ENCODE measurements around the gene SEPTIN6. TPM values are rescaled to one million over a fixed set of nuclear protein-coding genes. Genes with fewer than 3 reads are reported as not detected.

The SEPTIN6 gene
- total and polyA plus RNA-seq, 2 donors (not counting 3 experiments of a cell fraction or from before 2014, with no cell fraction given): 23.1 to 31.8 TPM

- CTCF ChIA-PET: interaction anchor here (5.3 kb wide), 1 partner anchor 81 kb away, joined by 32 read pairs; no protein-coding TSS in a partner anchor
- peak overlapping the region; percentile 16 for H3K4me2 ChIP-seq (ENCODE audit: insufficient read depth, low read length)
- intact Hi-C loops (cut with micrococcal nuclease) (loop anchor here (5.0 kb wide), 2 partner anchors 34 to 41 kb away; no protein-coding TSS in a partner anchor), dilution Hi-C loops (cut with MboI; ENCODE audit: extremely low pct_ligation_motif_present, low sequenced_read_pairs) (no loop called here)
- no peaks in the 10 kb centered on the region for H4K20me1 ChIP-seq (replicated peaks; ENCODE audit: control insufficient read depth, extremely low read depth, insufficient read depth, low read length)
- FAIRE-seq (peak; percentile 8), DNase-seq (ENCODE audit: low read depth, low spot score) (no peak)
- TF ChIP-seq MAX (IDR thresholded peaks at IDR 0.05; ENCODE audit: insufficient read depth, insufficient read length) (no peak), GATA2 (IDR thresholded peaks at IDR 0.05; ENCODE audit: insufficient read depth, insufficient read length, low read depth, low read length) (no peak), EZH2 (IDR thresholded peaks at IDR 0.05; ENCODE audit: borderline replicate concordance, low read depth, low read length, severe bottlenecking) (no peak), POLR2A (IDR thresholded peaks at IDR 0.05; ENCODE audit: low read depth, low read length) (no peak), POLR2AphosphoS5 (IDR thresholded peaks at IDR 0.05; ENCODE audit: insufficient read depth, low read depth, low read length) (no peak), JUN (IDR thresholded peaks at IDR 0.05; ENCODE audit: borderline replicate concordance, insufficient read depth, insufficient read length, low read depth) (no peak), FOS (IDR thresholded peaks at IDR 0.05; ENCODE audit: borderline replicate concordance, insufficient read depth, low read length) (no peak), CTCF (IDR thresholded peaks at IDR 0.05; ENCODE audit: extremely low read depth in 1 of 2, insufficient read depth in 1 of 2, low read depth in 1 of 2, low read length in 2 of 2) (no peak), MYC (IDR thresholded peaks at IDR 0.05; ENCODE audit: low read depth, low read length) (no peak)
- BruUV-seq (replicated peaks): no TSS peak
- no peak overlapping the region for H3K27ac ChIP-seq (ENCODE audit: insufficient read depth, low read depth, low read length)
- H3K4me3 ChIP-seq (replicated peaks in 1 of 3; ENCODE audit: insufficient read depth in 1 of 3, low read depth in 1 of 3, low read length in 3 of 3): no peak overlapping the region
- POLR2A ChIA-PET: no interaction called here
- H3K9me3 ChIP-seq (replicated peaks; ENCODE audit: control insufficient read depth, insufficient read depth, low read length): no peaks in the 10 kb centered on the region
- H3K27me3 ChIP-seq (ENCODE audit: control insufficient read depth in 2 of 2, insufficient read depth in 2 of 2, low read length in 2 of 2): no peaks in the 10 kb centered on the region
- H3K36me3 ChIP-seq (ENCODE audit: control insufficient read depth in 2 of 2, extremely low read depth in 1 of 2, insufficient read depth in 2 of 2, low read length in 2 of 2): no peaks in the 10 kb centered on the region
- no peaks in the 10 kb centered on the region for H3K9me1 ChIP-seq (replicated peaks; ENCODE audit: control insufficient read depth, extremely low read depth, insufficient read depth, low read length)
- H3K9ac ChIP-seq (replicated peaks; ENCODE audit: extremely low read depth, insufficient read depth, low read length): no peak overlapping the region
- H3K4me1 ChIP-seq (ENCODE audit: control insufficient read depth, extremely low read depth, insufficient read depth, low read length): peaks cover 16% of the 10 kb centered on the region
- H2AFZ ChIP-seq (ENCODE audit: low read depth, low read length): no peak overlapping the region
- peaks cover 26% of the 10 kb centered on the region for H3K79me2 ChIP-seq (ENCODE audit: control insufficient read depth, insufficient read depth, low read length)
Measured at GRCh38 chrX:119690921-119691716, 1.8 kb downstream of the SEPTIN6 start.

Data from endothelial cell of umbilical vein (primary cell).